ENCODE measurements around the gene C9orf153. TPM values are rescaled to one million over a fixed set of nuclear protein-coding genes. Genes with fewer than 3 reads are reported as not detected.

The C9orf153 gene
- total RNA-seq, 1 experiment from 2014 or later: 1.9 TPM

DNA sequence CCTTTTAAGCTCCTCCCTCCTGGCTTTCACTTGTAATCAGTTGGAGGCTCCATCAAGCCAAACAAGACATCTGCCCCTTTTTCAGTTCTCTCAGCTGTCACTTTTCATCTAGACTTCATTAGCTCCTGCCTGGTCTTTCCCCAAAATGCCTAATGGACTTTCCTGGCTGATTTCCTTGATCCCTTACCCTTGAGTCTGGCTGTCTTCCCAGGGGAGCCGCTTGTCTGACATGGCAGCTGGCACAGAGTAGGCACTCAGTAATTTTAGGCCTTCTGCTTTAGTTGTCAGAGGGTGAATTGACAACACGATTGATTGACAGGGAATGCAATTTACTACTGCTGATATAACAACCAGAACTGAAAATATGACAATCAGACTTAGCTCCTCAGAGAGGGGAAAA, 2.1 kb downstream of the C9orf153 start:
- no peaks in the 10 kb centered on the region for H3K9me3 ChIP-seq (ENCODE audit: low read length)
- no peak overlapping the region for H3K4me2 ChIP-seq (ENCODE audit: low read length)
- DNase-seq (no peak), ATAC-seq (no peak)
- no peak overlapping the region for H3K4me3 ChIP-seq (ENCODE audit: low read length)
- H3K27ac ChIP-seq (ENCODE audit: low read length): no peak overlapping the region
- no peaks in the 10 kb centered on the region for H3K27me3 ChIP-seq (ENCODE audit: low read length)
- no peak overlapping the region for H2AFZ ChIP-seq (ENCODE audit: low read length)
- H3K9ac ChIP-seq (ENCODE audit: low read length): no peak overlapping the region
- H3F3A ChIP-seq (ENCODE audit: low read length, unreplicated experiment): no peaks in the 10 kb centered on the region
- H3K36me3 ChIP-seq (ENCODE audit: low read depth, low read length): no peaks in the 10 kb centered on the region
- CTCF ChIA-PET: no interaction called here
- TF ChIP-seq, protein P1, sequence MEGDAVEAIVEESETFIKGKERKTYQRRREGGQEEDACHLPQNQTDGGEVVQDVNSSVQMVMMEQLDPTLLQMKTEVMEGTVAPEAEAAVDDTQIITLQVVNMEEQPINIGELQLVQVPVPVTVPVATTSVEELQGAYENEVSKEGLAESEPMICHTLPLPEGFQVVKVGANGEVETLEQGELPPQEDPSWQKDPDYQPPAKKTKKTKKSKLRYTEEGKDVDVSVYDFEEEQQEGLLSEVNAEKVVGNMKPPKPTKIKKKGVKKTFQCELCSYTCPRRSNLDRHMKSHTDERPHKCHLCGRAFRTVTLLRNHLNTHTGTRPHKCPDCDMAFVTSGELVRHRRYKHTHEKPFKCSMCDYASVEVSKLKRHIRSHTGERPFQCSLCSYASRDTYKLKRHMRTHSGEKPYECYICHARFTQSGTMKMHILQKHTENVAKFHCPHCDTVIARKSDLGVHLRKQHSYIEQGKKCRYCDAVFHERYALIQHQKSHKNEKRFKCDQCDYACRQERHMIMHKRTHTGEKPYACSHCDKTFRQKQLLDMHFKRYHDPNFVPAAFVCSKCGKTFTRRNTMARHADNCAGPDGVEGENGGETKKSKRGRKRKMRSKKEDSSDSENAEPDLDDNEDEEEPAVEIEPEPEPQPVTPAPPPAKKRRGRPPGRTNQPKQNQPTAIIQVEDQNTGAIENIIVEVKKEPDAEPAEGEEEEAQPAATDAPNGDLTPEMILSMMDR (conservative IDR thresholded peaks at IDR 0.05; ENCODE audit: low read depth, low read length): no peak
- TF ChIP-seq EZH2 (IDR thresholded peaks at IDR 0.05; ENCODE audit: low read length, unreplicated experiment) (no peak), EZH2phosphoT487 (IDR thresholded peaks at IDR 0.05; ENCODE audit: borderline replicate concordance, low read length) (no peak)
- H3K79me2 ChIP-seq (ENCODE audit: low read length): no peaks in the 10 kb centered on the region
- H3K4me1 ChIP-seq (ENCODE audit: insufficient read depth, low read length): no peaks in the 10 kb centered on the region
- intact Hi-C loops (cut with micrococcal nuclease): no loop called here
- no peaks in the 10 kb centered on the region for H4K20me1 ChIP-seq (ENCODE audit: low read length)
- no peaks in the 10 kb centered on the region for H3K9me2 ChIP-seq (replicated peaks; ENCODE audit: low read length)
- POLR2A ChIA-PET (ENCODE audit: unreplicated experiment): no interaction called here
- BruUV-seq (replicated peaks): no TSS peak

DNA sequence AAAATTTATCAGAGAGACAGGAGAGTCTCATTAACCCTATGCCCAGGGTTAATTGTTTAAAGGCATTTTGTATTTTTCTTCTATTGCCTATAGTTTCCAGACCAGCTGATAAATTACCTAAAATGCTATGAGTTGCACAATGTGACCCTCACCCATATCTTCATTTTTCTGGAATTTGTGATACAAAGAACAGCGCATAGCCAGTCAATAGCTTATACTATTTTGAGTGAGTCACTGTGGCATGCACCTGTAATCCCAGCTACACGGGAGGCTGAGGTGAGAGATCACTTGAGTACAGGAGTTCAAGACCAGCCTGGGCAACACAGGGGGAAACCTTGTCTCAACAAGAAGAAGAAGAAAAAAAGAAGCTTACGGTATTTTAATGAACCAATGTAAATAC, 2.8 kb downstream of the C9orf153 start:
- H3F3A ChIP-seq (ENCODE audit: low read length, unreplicated experiment): no peaks in the 10 kb centered on the region
- H3K4me2 ChIP-seq (ENCODE audit: low read length): no peak overlapping the region
- no peaks in the 10 kb centered on the region for H3K9me2 ChIP-seq (replicated peaks; ENCODE audit: low read length)
- H4K20me1 ChIP-seq (ENCODE audit: low read length): no peaks in the 10 kb centered on the region
- no peak for DNase-seq
- no peaks in the 10 kb centered on the region for H3K4me1 ChIP-seq (ENCODE audit: insufficient read depth, low read length)
- no peak overlapping the region for H3K27ac ChIP-seq (ENCODE audit: low read length)
- TF ChIP-seq, protein P1 (conservative IDR thresholded peaks at IDR 0.05; ENCODE audit: low read depth, low read length): no peak
- TF ChIP-seq EZH2phosphoT487 (IDR thresholded peaks at IDR 0.05; ENCODE audit: borderline replicate concordance, low read length): no peak
- no peak for TF ChIP-seq EZH2 (IDR thresholded peaks at IDR 0.05; ENCODE audit: low read length, unreplicated experiment)
- no peaks in the 10 kb centered on the region for H3K79me2 ChIP-seq (ENCODE audit: low read length)
- no peak overlapping the region for H2AFZ ChIP-seq (ENCODE audit: low read length)
- no peaks in the 10 kb centered on the region for H3K9me3 ChIP-seq (ENCODE audit: low read length)
- H3K36me3 ChIP-seq (ENCODE audit: low read depth, low read length): no peaks in the 10 kb centered on the region
- no peak for ATAC-seq
- intact Hi-C loops (cut with micrococcal nuclease): no loop called here
- H3K9ac ChIP-seq (ENCODE audit: low read length): no peak overlapping the region
- no peak overlapping the region for H3K4me3 ChIP-seq (ENCODE audit: low read length)
- no peaks in the 10 kb centered on the region for H3K27me3 ChIP-seq (ENCODE audit: low read length)
- POLR2A ChIA-PET (ENCODE audit: unreplicated experiment): no interaction called here
- CTCF ChIA-PET: no interaction called here
- BruUV-seq (replicated peaks): no TSS peak

DNA sequence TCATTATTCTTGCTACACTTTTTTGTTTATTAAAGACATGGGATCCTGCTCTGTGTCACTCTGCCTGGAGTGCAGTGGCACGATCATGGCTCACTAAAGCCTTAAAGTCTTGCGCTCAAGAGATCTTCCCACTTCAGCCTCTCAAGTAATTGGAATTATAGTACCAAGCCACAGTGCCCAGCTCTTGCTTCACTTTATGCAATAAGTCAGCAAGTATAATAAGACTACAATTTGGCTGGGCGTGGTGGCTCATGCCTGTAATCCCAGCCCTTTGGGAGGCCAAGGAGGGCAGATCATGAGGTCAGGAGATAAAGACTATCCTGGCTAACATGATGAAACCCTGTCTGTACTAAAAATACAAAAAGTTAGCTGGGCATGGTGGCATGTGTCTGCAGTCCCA, 5.9 kb downstream of the C9orf153 start:
- no peaks in the 10 kb centered on the region for H3F3A ChIP-seq (ENCODE audit: low read length, unreplicated experiment)
- intact Hi-C loops (cut with micrococcal nuclease): no loop called here
- no peak overlapping the region for H3K4me3 ChIP-seq (ENCODE audit: low read length)
- TF ChIP-seq, protein P1 (conservative IDR thresholded peaks at IDR 0.05; ENCODE audit: low read depth, low read length): no peak
- no peak for TF ChIP-seq EZH2phosphoT487 (IDR thresholded peaks at IDR 0.05; ENCODE audit: borderline replicate concordance, low read length)
- no peak for TF ChIP-seq EZH2 (IDR thresholded peaks at IDR 0.05; ENCODE audit: low read length, unreplicated experiment)
- ATAC-seq (no peak), DNase-seq (no peak)
- H3K9ac ChIP-seq (ENCODE audit: low read length): no peak overlapping the region
- H3K4me1 ChIP-seq (ENCODE audit: insufficient read depth, low read length): no peaks in the 10 kb centered on the region
- POLR2A ChIA-PET (ENCODE audit: unreplicated experiment): no interaction called here
- H3K79me2 ChIP-seq (ENCODE audit: low read length): no peaks in the 10 kb centered on the region
- H4K20me1 ChIP-seq (ENCODE audit: low read length): no peaks in the 10 kb centered on the region
- H3K9me3 ChIP-seq (ENCODE audit: low read length): no peaks in the 10 kb centered on the region
- H3K9me2 ChIP-seq (replicated peaks; ENCODE audit: low read length): no peaks in the 10 kb centered on the region
- CTCF ChIA-PET: no interaction called here
- no peak overlapping the region for H3K27ac ChIP-seq (ENCODE audit: low read length)
- H3K4me2 ChIP-seq (ENCODE audit: low read length): no peak overlapping the region
- no peak overlapping the region for H2AFZ ChIP-seq (ENCODE audit: low read length)
- no peaks in the 10 kb centered on the region for H3K36me3 ChIP-seq (ENCODE audit: low read depth, low read length)
- H3K27me3 ChIP-seq (ENCODE audit: low read length): no peaks in the 10 kb centered on the region
- no TSS peak for BruUV-seq (replicated peaks)

All from PC-3 (cell line).